BE2C (cell line): ENCODE results near the gene PZP.

ENCODE experiments used
- DNase-seq: peaks from one replicate; pipeline ENCODE4 v3.0.0-alpha.2; 2020
- H3K27me3 ChIP-seq: fragments of 250-450 bp; sonication (Bioruptor Pico); 2 replicates; pipeline ENCODE4 v1.5.1; 2020; ENCODE audit warnings: mild to moderate bottlenecking
- H3K36me3 ChIP-seq: fragments of 250-450 bp; sonication (Bioruptor Pico); 2 replicates; pipeline ENCODE4 v1.5.1; 2020; ENCODE audit warnings: mild to moderate bottlenecking
- H3K4me1 ChIP-seq: fragments of 250-450 bp; sonication (Bioruptor Pico); 2 replicates; pipeline ENCODE4 v1.5.1; 2020
- H3K4me3 ChIP-seq: 2 replicates; pipeline ENCODE4 v1.5.1; 2011; ENCODE audit warnings: low read depth, low read length
- H3K9me3 ChIP-seq: fragments of 250-450 bp; sonication (Bioruptor Pico); 2 replicates; pipeline ENCODE4 v1.5.1; 2020
- TF ChIP-seq, protein P1 (sequence below): IDR thresholded peaks from 2 replicates; pipeline ENCODE4 v1.5.1; 2012; ENCODE audit warnings: mild to moderate bottlenecking, low read depth, low read length

Gene PZP

DNA sequence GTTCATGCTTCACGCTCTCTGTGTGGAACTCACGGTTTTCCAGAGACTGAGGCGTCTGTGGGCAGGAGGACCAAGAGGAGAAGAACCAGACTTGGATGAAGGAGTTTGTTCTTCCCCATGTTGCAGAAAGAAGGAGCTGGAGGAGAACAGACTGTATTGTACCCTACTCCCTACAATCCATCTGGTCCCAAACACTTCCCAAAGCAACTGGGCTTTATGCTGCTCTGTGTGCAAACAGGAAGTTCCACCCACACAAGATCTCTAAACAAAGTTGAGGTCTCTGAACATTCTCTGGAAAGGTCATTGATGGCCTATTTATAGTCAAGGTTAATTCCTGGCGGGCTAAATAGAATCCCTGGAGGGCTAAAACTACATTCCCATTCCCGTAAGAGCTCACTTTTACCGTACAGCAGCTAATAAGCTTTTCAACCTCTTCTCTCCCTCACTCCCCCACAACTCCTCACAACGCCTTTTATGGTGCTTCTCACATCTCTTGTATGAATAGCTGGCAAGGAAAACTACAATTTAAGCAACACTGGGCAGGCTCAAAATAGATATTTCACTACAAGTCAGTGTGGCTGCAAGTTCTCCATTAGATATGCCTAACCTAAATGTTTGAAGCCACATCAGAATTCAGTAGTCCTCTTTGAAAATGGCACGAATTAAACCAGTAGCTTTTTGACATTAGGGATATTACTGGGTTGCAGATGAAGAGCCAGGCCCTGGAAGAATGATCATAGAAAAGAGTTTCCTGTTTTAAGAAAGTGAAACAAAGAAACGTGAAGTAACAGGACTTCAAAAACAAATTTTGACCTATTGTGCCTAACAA is 92.2 kb downstream of the PZP start, which contains the start of gene A2M:
TSS of gene A2M (minus strand) at position 189 of the 829 bp plus-strand sequence. CDS start at position 119, 70 bp downstream.
- TF ChIP-seq, protein P1, sequence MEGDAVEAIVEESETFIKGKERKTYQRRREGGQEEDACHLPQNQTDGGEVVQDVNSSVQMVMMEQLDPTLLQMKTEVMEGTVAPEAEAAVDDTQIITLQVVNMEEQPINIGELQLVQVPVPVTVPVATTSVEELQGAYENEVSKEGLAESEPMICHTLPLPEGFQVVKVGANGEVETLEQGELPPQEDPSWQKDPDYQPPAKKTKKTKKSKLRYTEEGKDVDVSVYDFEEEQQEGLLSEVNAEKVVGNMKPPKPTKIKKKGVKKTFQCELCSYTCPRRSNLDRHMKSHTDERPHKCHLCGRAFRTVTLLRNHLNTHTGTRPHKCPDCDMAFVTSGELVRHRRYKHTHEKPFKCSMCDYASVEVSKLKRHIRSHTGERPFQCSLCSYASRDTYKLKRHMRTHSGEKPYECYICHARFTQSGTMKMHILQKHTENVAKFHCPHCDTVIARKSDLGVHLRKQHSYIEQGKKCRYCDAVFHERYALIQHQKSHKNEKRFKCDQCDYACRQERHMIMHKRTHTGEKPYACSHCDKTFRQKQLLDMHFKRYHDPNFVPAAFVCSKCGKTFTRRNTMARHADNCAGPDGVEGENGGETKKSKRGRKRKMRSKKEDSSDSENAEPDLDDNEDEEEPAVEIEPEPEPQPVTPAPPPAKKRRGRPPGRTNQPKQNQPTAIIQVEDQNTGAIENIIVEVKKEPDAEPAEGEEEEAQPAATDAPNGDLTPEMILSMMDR: no peak
- Histone ChIP-seq H3K36me3 (no peaks in the 10 kb centered on the region), H3K4me1 (no peaks in the 10 kb centered on the region), H3K9me3 (no peaks in the 10 kb centered on the region), H3K27me3 (peaks cover 3% of the 10 kb centered on the region; the same call in 1 of the 2 replicates), H3K4me3 (no peak within 1 kb of the TSS)
- no peak for DNase-seq

DNA sequence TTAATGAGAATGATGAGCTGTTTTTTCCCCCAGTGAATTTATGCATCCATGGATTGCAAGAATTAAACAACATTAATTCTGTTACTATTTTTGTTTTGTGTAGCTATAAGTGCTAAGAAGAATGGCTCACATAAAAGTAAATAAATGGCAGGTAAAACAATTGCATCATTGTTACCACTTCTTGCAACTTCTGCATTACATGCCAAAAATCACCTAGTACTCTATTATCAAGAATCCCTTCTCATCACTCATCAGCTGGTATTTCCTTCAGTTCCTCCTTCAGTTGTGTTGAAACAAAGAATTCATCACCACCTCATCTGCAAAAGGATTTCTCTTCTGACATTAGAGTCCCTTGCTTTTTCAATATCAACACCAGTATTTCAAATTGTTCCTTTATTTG is 93.2 kb downstream of the PZP start:
- no peaks in the 10 kb centered on the region for H3K4me1 ChIP-seq
- H3K9me3 ChIP-seq: no peaks in the 10 kb centered on the region
- DNase-seq: no peak
- TF ChIP-seq, protein P1: no peak
- H3K36me3 ChIP-seq: no peaks in the 10 kb centered on the region
- no peak overlapping the region for H3K4me3 ChIP-seq
- H3K27me3 ChIP-seq: peaks cover 3% of the 10 kb centered on the region; the same call in 1 of the 2 replicates

DNA sequence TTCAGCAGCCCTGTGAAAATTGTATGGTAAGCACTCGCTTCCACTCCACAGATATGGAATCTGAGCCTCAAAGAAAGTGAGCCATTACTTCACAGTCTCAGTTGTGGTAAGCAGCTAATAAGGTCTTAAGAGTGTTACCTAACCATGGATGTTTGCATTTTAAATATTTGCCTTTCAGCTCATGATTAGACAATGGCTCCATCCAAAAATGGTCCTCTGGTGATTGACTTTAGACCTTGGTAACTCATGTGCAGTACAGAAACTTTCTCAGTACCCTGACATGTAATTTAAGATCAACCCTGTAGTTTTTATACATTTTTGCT is 94.2 kb downstream of the PZP start:
- Histone ChIP-seq H3K4me1 (no peaks in the 10 kb centered on the region), H3K9me3 (no peaks in the 10 kb centered on the region), H3K36me3 (no peaks in the 10 kb centered on the region), H3K27me3 (peaks cover 3% of the 10 kb centered on the region; the same call in 1 of the 2 replicates), H3K4me3 (no peak overlapping the region)
- TF ChIP-seq, protein P1: no peak
- DNase-seq: no peak

DNA sequence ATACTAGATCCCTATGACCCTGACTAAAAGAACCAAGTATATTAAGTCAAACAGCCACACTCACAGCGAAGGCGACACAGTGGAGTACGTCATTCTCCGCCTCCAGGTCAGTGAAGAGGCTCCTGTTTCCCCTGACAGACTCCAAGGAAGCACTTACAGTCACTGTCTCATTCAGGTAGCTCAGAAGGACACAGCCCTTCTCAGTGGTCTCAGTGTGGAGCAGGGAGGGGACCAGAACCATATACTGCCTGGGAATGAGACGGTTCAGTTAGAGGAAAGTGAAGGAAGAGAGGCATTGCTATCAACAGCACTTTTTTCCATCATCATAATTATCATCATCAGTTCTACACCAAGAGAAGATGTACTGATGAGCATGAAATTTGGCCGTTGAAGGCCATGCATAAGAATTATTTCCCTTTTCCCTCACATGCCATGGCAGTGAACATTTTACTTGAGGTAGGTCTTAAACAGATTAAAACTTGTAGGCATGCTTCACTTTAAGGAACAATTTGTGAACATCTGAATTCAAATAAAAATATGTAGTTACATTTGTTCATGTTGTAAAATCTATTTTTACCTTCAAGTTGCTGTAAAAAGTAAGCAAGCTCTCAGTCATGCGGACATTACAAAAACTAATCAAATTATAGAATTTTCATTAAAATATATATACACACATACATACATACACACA is 94.8 kb downstream of the PZP start:
- Histone ChIP-seq H3K9me3 (no peaks in the 10 kb centered on the region), H3K4me1 (no peaks in the 10 kb centered on the region), H3K36me3 (no peaks in the 10 kb centered on the region), H3K4me3 (no peak overlapping the region), H3K27me3 (peaks cover 3% of the 10 kb centered on the region; the same call in 1 of the 2 replicates)
- TF ChIP-seq, protein P1: no peak
- no peak for DNase-seq

DNA sequence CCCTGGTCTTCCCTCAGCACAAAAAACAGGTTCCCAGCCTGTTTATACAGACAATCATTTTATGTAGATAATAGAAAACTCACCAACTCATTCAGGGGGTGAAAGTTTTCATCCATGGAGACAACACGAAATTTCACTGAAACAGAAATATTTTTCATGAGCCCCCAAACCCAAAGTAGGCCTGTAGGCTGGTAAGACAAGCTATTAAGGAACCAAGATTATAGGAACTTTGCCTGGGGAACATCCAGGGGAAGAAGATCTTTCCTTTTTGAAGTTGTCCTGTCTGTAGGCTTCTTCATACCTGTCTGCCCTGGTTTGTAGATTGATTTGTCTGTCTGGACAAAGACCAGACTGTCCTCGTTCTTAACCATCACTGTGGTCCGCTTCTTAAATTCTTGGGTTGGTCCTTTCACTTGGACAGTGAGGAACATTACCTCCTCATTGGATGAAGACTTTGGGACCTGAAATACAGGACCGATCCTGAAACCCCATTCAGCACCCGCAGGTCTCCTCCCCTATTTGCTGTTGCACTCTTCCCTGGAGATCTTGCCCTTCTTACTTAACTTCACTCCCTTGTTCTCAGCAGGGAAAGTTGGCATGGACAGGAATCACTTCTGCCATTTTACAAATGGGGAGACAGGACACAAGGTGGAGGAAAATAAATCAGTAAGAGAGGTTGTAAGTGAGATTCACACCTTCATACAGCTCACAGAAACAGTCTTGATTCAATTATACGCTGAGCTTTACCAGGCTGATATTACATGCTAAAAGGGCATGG is 95.9 kb downstream of the PZP start:
- no peak overlapping the region for H3K4me3 ChIP-seq
- H3K4me1 ChIP-seq: no peaks in the 10 kb centered on the region
- TF ChIP-seq, protein P1: no peak
- H3K9me3 ChIP-seq: no peaks in the 10 kb centered on the region
- no peaks in the 10 kb centered on the region for H3K36me3 ChIP-seq
- DNase-seq: no peak
- H3K27me3 ChIP-seq: no peaks in the 10 kb centered on the region
